ENCODE measurements around the gene CYTIP. TPM values are rescaled to one million over a fixed set of nuclear protein-coding genes. Genes with fewer than 3 reads are reported as not detected.

Gene CYTIP
- total RNA-seq, 1 experiment from 2014 or later, result 0.19 TPM

GRCh38 chr2:157432475-157433106, 11.3 kb downstream of the CYTIP start:
- TF ChIP-seq CTCF (IDR thresholded peaks at IDR 0.05; ENCODE audit: unreplicated experiment), result no peak
- Mint-ChIP-seq H3K27me3 (ENCODE audit: insufficient read depth, unreplicated experiment) (no peaks in the 10 kb centered on the region), H3K4me3 (ENCODE audit: unreplicated experiment) (no peak overlapping the region), H3K36me3 (ENCODE audit: insufficient read depth, unreplicated experiment) (no peaks in the 10 kb centered on the region), H3K4me1 (ENCODE audit: insufficient read depth, unreplicated experiment) (peaks cover 15% of the 10 kb centered on the region), H3K27ac (ENCODE audit: low read depth, unreplicated experiment) (no peak overlapping the region), H3K9me3 (ENCODE audit: unreplicated experiment) (no peaks in the 10 kb centered on the region)
- intact Hi-C loops (cut with micrococcal nuclease), result no loop called here
- ChIA-PET CTCF (interaction anchor here (0.9 kb wide), 1 partner anchor 106 kb away, joined by 3 read pairs; no protein-coding TSS in a partner anchor), POLR2A (no interaction called here)
- no peak for DNase-seq (ENCODE audit: unreplicated experiment)
- BruUV-seq (replicated peaks), result no TSS peak

GRCh38 chr2:157431176-157431575, 12.7 kb downstream of the CYTIP start:
- ChIA-PET POLR2A (no interaction called here), CTCF (interaction anchor here (0.6 kb wide), 2 partner anchors 8 to 1203 kb away, joined by 3 read pairs; no protein-coding TSS in a partner anchor)
- H3K4me1 Mint-ChIP-seq (ENCODE audit: insufficient read depth, unreplicated experiment), result peaks cover 15% of the 10 kb centered on the region
- no peak overlapping the region for H3K4me3 Mint-ChIP-seq (ENCODE audit: unreplicated experiment)
- intact Hi-C loops (cut with micrococcal nuclease), result no loop called here
- no peaks in the 10 kb centered on the region for H3K9me3 Mint-ChIP-seq (ENCODE audit: unreplicated experiment)
- H3K27me3 Mint-ChIP-seq (ENCODE audit: insufficient read depth, unreplicated experiment), result no peaks in the 10 kb centered on the region
- DNase-seq (ENCODE audit: unreplicated experiment), result no peak
- H3K36me3 Mint-ChIP-seq (ENCODE audit: insufficient read depth, unreplicated experiment), result no peaks in the 10 kb centered on the region
- no peak overlapping the region for H3K27ac Mint-ChIP-seq (ENCODE audit: low read depth, unreplicated experiment)
- no peak for TF ChIP-seq CTCF (IDR thresholded peaks at IDR 0.05; ENCODE audit: unreplicated experiment)
- BruUV-seq (replicated peaks), result no TSS peak

GRCh38 chr2:157428500-157429175, 15.3 kb downstream of the CYTIP start:
- Mint-ChIP-seq H3K27ac (ENCODE audit: low read depth, unreplicated experiment) (no peak overlapping the region), H3K36me3 (ENCODE audit: insufficient read depth, unreplicated experiment) (no peaks in the 10 kb centered on the region), H3K9me3 (ENCODE audit: unreplicated experiment) (no peaks in the 10 kb centered on the region), H3K4me3 (ENCODE audit: unreplicated experiment) (no peak overlapping the region), H3K27me3 (ENCODE audit: insufficient read depth, unreplicated experiment) (no peaks in the 10 kb centered on the region), H3K4me1 (ENCODE audit: insufficient read depth, unreplicated experiment) (peaks cover 8% of the 10 kb centered on the region)
- CTCF ChIA-PET, result interaction anchor here (1.8 kb wide), 1 partner anchor 101 kb away, joined by 4 read pairs; no protein-coding TSS in a partner anchor
- BruUV-seq (replicated peaks), result no TSS peak
- intact Hi-C loops (cut with micrococcal nuclease), result no loop called here
- DNase-seq (ENCODE audit: unreplicated experiment), result no peak
- POLR2A ChIA-PET, result no interaction called here
- no peak for TF ChIP-seq CTCF (IDR thresholded peaks at IDR 0.05; ENCODE audit: unreplicated experiment)

- DNase-seq (ENCODE audit: unreplicated experiment), result no peak
- no peak for TF ChIP-seq CTCF (IDR thresholded peaks at IDR 0.05; ENCODE audit: unreplicated experiment)
- Mint-ChIP-seq H3K9me3 (ENCODE audit: unreplicated experiment) (no peaks in the 10 kb centered on the region), H3K36me3 (ENCODE audit: insufficient read depth, unreplicated experiment) (no peaks in the 10 kb centered on the region), H3K27ac (ENCODE audit: low read depth, unreplicated experiment) (no peak overlapping the region), H3K4me3 (ENCODE audit: unreplicated experiment) (no peak overlapping the region), H3K27me3 (ENCODE audit: insufficient read depth, unreplicated experiment) (no peaks in the 10 kb centered on the region), H3K4me1 (ENCODE audit: insufficient read depth, unreplicated experiment) (peaks cover 4% of the 10 kb centered on the region)
- ChIA-PET POLR2A (no interaction called here), CTCF (interaction anchor here (0.7 kb wide), 1 partner anchor 12 kb away, joined by 3 read pairs; no protein-coding TSS in a partner anchor)
- BruUV-seq (replicated peaks), result no TSS peak
- intact Hi-C loops (cut with micrococcal nuclease), result no loop called here
Measured at GRCh38 chr2:157427922-157428303, 16.0 kb downstream of the CYTIP start.
